H9 (cell line): ENCODE data around the gene BICDL1. TPM values are rescaled to one million over a fixed set of nuclear protein-coding genes. Genes with fewer than 3 reads are reported as not detected.

Experiments
- DNase-seq: peaks from one replicate; pipeline ENCODE4 v3.0.0-alpha.2; 2017
- H2AFZ ChIP-seq: one replicate; pipeline ENCODE4 v1.6.1; 2013; ENCODE audit warnings: mild to moderate bottlenecking, low read length, control low read depth, moderate library complexity
- H2AK5ac ChIP-seq: 2 replicates; pipeline ENCODE4 v1.6.1; 2013; ENCODE audit warnings: low read length, control low read depth, mixed read lengths; ENCODE audit not compliant: insufficient read length
- H2BK120ac ChIP-seq: one replicate; pipeline ENCODE4 v1.6.1; 2013; ENCODE audit warnings: low read depth, mild to moderate bottlenecking, low read length, control low read depth, inconsistent platforms; ENCODE audit not compliant: poor library complexity, severe bottlenecking
- H2BK12ac ChIP-seq: 2 replicates; pipeline ENCODE4 v1.6.1; 2013; ENCODE audit warnings: low read length, control low read depth, mixed read lengths, low read depth; ENCODE audit not compliant: insufficient read length
- H2BK15ac ChIP-seq: 2 replicates; pipeline ENCODE4 v1.6.1; 2013; ENCODE audit warnings: low read depth, low read length, control low read depth
- H2BK20ac ChIP-seq: one replicate; pipeline ENCODE4 v1.6.1; 2013; ENCODE audit warnings: low read depth, mild to moderate bottlenecking, low read length, control low read depth, inconsistent platforms; ENCODE audit not compliant: poor library complexity, severe bottlenecking
- H2BK5ac ChIP-seq: 2 replicates; pipeline ENCODE4 v1.6.1; 2013; ENCODE audit warnings: low read length, control low read depth, mixed read lengths; ENCODE audit not compliant: insufficient read length
- H3K14ac ChIP-seq: 2 replicates; pipeline ENCODE4 v1.6.1; 2013; ENCODE audit warnings: low read length, control low read depth; ENCODE audit not compliant: insufficient read depth
- H3K18ac ChIP-seq: 2 replicates; pipeline ENCODE4 v1.6.1; 2013; ENCODE audit warnings: low read depth, mild to moderate bottlenecking, mixed read lengths, low read length, control low read depth; ENCODE audit not compliant: insufficient read length
- H3K23ac ChIP-seq: 2 replicates; pipeline ENCODE4 v1.6.1; 2013; ENCODE audit warnings: low read length, control low read depth, mixed read lengths, low read depth; ENCODE audit not compliant: insufficient read length
- H3K23me2 ChIP-seq: 2 replicates; pipeline ENCODE4 v1.6.1; 2013; ENCODE audit warnings: low read depth, mild to moderate bottlenecking, mixed read lengths, low read length, control low read depth; ENCODE audit not compliant: insufficient read length, poor library complexity, severe bottlenecking
- H3K27ac ChIP-seq: 2 replicates; pipeline ENCODE4 v1.5.1; 2013; ENCODE audit warnings: low read length, control low read depth, mixed read lengths, low read depth; ENCODE audit not compliant: insufficient read length
- H3K27me3 ChIP-seq: 2 replicates; pipeline ENCODE4 v1.6.1; 2013; ENCODE audit warnings: low read length, control low read depth, inconsistent platforms; ENCODE audit not compliant: insufficient read depth
- H3K4ac ChIP-seq: 2 replicates; pipeline ENCODE4 v1.6.1; 2013; ENCODE audit warnings: low read depth, mild to moderate bottlenecking, control low read depth, inconsistent platforms, low read length, moderate library complexity
- H3K4me1 ChIP-seq: 2 replicates; pipeline ENCODE4 v1.6.1; 2013; ENCODE audit warnings: low read length, control low read depth, inconsistent platforms; ENCODE audit not compliant: insufficient read depth
- H3K4me2 ChIP-seq: 2 replicates; pipeline ENCODE4 v1.6.1; 2013; ENCODE audit warnings: low read length, control low read depth, mixed read lengths; ENCODE audit not compliant: insufficient read length, insufficient read depth
- H3K56ac ChIP-seq: 2 replicates; pipeline ENCODE4 v1.6.1; 2013; ENCODE audit warnings: low read depth, mild to moderate bottlenecking, mixed read lengths, low read length, control low read depth; ENCODE audit not compliant: insufficient read length
- H3K79me1 ChIP-seq: 2 replicates; pipeline ENCODE4 v1.6.1; 2013; ENCODE audit warnings: low read depth, mild to moderate bottlenecking, moderate library complexity, low read length, control low read depth, inconsistent platforms; ENCODE audit not compliant: insufficient read depth, poor library complexity, severe bottlenecking
- H3K79me2 ChIP-seq: 2 replicates; pipeline ENCODE4 v1.6.1; 2013; ENCODE audit warnings: low read length, control low read depth, inconsistent platforms; ENCODE audit not compliant: insufficient read depth
- H3K9ac ChIP-seq: 2 replicates; pipeline ENCODE4 v1.6.1; 2013; ENCODE audit warnings: low read length, control low read depth, mixed read lengths; ENCODE audit not compliant: insufficient read length; ENCODE audit errors: extremely low read depth
- H3K9me3 ChIP-seq: one replicate; pipeline ENCODE4 v1.6.1; 2013; ENCODE audit warnings: low read depth, low read length, inconsistent platforms; ENCODE audit not compliant: control insufficient read depth
- H3T11ph ChIP-seq: one replicate; pipeline ENCODE4 v1.6.1; 2013; ENCODE audit warnings: mild to moderate bottlenecking, low read length, control low read depth, inconsistent platforms
- H4K20me1 ChIP-seq: one replicate; pipeline ENCODE4 v1.6.1; 2013; ENCODE audit not compliant: control insufficient read depth, insufficient read length, insufficient read depth
- H4K5ac ChIP-seq: 2 replicates; pipeline ENCODE4 v1.6.1; 2013; ENCODE audit warnings: low read depth, mild to moderate bottlenecking, mixed read lengths, low read length, control low read depth; ENCODE audit not compliant: insufficient read length
- H4K8ac ChIP-seq: replicated peaks from 2 replicates; pipeline ENCODE4 v1.6.1; 2013; ENCODE audit warnings: low read length, control low read depth, mixed read lengths, low read depth; ENCODE audit not compliant: insufficient read length
- H4K91ac ChIP-seq: 2 replicates; pipeline ENCODE4 v1.6.1; 2013; ENCODE audit warnings: low read depth, mild to moderate bottlenecking, moderate library complexity, mixed read lengths, low read length, control low read depth; ENCODE audit not compliant: insufficient read length
- H3K27ac Mint-ChIP-seq, 3 experiments: 2 replicates in 2 of 3; 3 replicates in 1 of 3; pipeline ENCODE4 v1.8.0; 2020 to 2021; ENCODE audit warnings: mixed read lengths in 3 of 3, mild to moderate bottlenecking in 1 of 3, moderate library complexity in 1 of 3
- H3K27me3 Mint-ChIP-seq: 2 replicates; pipeline ENCODE4 v1.8.0; 2021; ENCODE audit warnings: low read depth, mild to moderate bottlenecking, moderate library complexity, mixed read lengths
- H3K36me3 Mint-ChIP-seq, 3 experiments: 2 replicates in 2 of 3; 3 replicates in 1 of 3; pipeline ENCODE4 v1.8.0; 2020 to 2021; ENCODE audit warnings: low read depth in 3 of 3, mixed read lengths in 3 of 3; ENCODE audit not compliant: insufficient read depth in 1 of 3
- H3K4me1 Mint-ChIP-seq, 2 experiments: 2 replicates each; pipeline ENCODE4 v1.8.0; 2020; ENCODE audit warnings: mixed read lengths in 2 of 2
- H3K4me3 Mint-ChIP-seq, 2 experiments: 2 replicates in 1 of 2; 3 replicates in 1 of 2; pipeline ENCODE4 v1.8.0; 2020 to 2021; ENCODE audit warnings: mild to moderate bottlenecking in 2 of 2, mixed read lengths in 2 of 2, moderate library complexity in 1 of 2
- H3K9me3 Mint-ChIP-seq, 2 experiments: 2 replicates in 1 of 2; 3 replicates in 1 of 2; pipeline ENCODE4 v1.8.0; 2020; ENCODE audit warnings: mild to moderate bottlenecking in 2 of 2, mixed read lengths in 2 of 2, moderate library complexity in 1 of 2
- WGBS: extraction: QIAGEN DNeasy Blood & Tissue Kit; methylation state at CpG from one replicate; pipeline ENCODE4 v1.1.7; 2013; ENCODE audit warnings: missing lambda C conversion rate, low lambda C conversion rate, mixed read lengths; ENCODE audit not compliant: insufficient read length; ENCODE audit errors: extremely low coverage; 5-methylcytosine and 5-hydroxymethylcytosine counted together
- total RNA-seq: library from RNA; stranded (reverse); gene quantifications from 2 replicates; pipeline ENCODE4 v1.2.1, GENCODE V29; 2021
- TF ChIP-seq, protein P1 (sequence below): fragments of 200-600 bp; sonication (generic); conservative IDR thresholded peaks from 3 replicates; pipeline ENCODE4 v1.8.0; 2021; ENCODE audit warnings: antibody characterized with exemption, mild to moderate bottlenecking

Gene BICDL1
- total RNA-seq, 1 experiment from 2014 or later: 13.8 TPM

DNA sequence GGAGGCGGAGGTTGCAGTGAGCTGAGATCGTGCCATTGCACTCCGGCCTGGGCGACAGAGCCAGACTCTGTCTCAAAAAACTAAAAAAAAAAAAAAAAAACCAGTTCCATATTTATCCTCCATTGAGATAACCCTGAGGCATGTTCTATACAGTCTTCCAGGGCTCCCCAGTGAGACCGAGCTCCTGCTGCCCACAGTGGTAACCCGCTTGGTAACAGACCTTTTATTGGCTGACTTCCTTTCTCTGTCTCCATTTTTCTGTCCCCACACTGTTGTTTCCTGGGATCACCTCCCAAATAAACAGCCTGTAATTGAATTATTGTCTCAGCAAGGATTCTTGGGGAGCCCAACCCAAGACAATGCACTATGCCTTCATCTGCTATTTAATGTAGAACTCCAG, 42.8 kb upstream of the BICDL1 start:
- no peak overlapping the region for H2BK120ac ChIP-seq
- H3K56ac ChIP-seq: no peak overlapping the region
- no peak overlapping the region for H3K27ac Mint-ChIP-seq
- H3T11ph ChIP-seq: no peak overlapping the region
- H2BK5ac ChIP-seq: no peak overlapping the region
- H3K4me3 Mint-ChIP-seq: no peak overlapping the region
- H2AK5ac ChIP-seq: no peak overlapping the region
- H3K79me2 ChIP-seq: no peaks in the 10 kb centered on the region
- no peak overlapping the region for H3K14ac ChIP-seq
- H3K36me3 Mint-ChIP-seq: no peaks in the 10 kb centered on the region
- no peak overlapping the region for H3K27ac ChIP-seq
- H3K9ac ChIP-seq: no peak overlapping the region
- H3K4ac ChIP-seq: no peak overlapping the region
- H3K9me3 Mint-ChIP-seq: no peaks in the 10 kb centered on the region
- H2AFZ ChIP-seq: peak overlapping the region; percentile 52
- no peak overlapping the region for H4K5ac ChIP-seq
- H4K91ac ChIP-seq: no peak overlapping the region
- H3K4me1 Mint-ChIP-seq: peaks cover 0 to under 1% of the 10 kb centered on the region in 2 experiments; a peak in 1 of 4 replicates
- no peaks in the 10 kb centered on the region for H3K23me2 ChIP-seq
- no peaks in the 10 kb centered on the region for H3K9me3 ChIP-seq
- no peak overlapping the region for H2BK12ac ChIP-seq
- no CpG with 5 or more reads among the region's 6 CpGs for WGBS
- DNase-seq: no peak
- H3K79me1 ChIP-seq: no peaks in the 10 kb centered on the region
- no peaks in the 10 kb centered on the region for H3K27me3 Mint-ChIP-seq
- H3K4me2 ChIP-seq: no peak overlapping the region
- H3K27me3 ChIP-seq: no peaks in the 10 kb centered on the region
- TF ChIP-seq, protein P1, sequence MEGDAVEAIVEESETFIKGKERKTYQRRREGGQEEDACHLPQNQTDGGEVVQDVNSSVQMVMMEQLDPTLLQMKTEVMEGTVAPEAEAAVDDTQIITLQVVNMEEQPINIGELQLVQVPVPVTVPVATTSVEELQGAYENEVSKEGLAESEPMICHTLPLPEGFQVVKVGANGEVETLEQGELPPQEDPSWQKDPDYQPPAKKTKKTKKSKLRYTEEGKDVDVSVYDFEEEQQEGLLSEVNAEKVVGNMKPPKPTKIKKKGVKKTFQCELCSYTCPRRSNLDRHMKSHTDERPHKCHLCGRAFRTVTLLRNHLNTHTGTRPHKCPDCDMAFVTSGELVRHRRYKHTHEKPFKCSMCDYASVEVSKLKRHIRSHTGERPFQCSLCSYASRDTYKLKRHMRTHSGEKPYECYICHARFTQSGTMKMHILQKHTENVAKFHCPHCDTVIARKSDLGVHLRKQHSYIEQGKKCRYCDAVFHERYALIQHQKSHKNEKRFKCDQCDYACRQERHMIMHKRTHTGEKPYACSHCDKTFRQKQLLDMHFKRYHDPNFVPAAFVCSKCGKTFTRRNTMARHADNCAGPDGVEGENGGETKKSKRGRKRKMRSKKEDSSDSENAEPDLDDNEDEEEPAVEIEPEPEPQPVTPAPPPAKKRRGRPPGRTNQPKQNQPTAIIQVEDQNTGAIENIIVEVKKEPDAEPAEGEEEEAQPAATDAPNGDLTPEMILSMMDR: no peak
- H4K20me1 ChIP-seq: no peaks in the 10 kb centered on the region
- no peaks in the 10 kb centered on the region for H3K4me1 ChIP-seq
- no peak overlapping the region for H4K8ac ChIP-seq
- H3K18ac ChIP-seq: no peak overlapping the region
- no peak overlapping the region for H2BK15ac ChIP-seq
- H2BK20ac ChIP-seq: no peak overlapping the region
- no peak overlapping the region for H3K23ac ChIP-seq
